ENCODE data around the gene PIK3R5.

Gene PIK3R5

DNA sequence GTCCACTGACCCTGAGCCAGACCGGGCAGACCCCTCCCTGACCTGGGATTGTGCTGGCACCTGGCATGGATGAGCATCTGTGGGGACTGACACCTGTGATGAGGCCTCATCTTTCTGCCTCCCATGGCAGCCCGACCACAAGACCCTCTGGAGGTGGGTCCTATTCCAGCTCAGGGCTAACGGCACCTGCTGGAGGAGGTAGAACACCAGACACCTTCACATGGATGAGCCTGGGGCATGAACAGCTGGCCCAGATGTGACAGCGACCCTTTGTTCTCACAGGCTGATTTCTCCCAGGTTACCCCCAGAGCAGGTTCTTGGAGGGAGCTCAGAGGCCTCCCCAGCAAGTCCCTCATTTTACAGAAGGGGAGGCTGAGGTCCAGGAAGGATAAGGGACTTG, 51.6 kb downstream of the PIK3R5 start:
- H3K36me3 ChIP-seq (ENCODE audit: control insufficient read depth, insufficient read depth, low read length) = no peaks in the 10 kb centered on the region

DNA sequence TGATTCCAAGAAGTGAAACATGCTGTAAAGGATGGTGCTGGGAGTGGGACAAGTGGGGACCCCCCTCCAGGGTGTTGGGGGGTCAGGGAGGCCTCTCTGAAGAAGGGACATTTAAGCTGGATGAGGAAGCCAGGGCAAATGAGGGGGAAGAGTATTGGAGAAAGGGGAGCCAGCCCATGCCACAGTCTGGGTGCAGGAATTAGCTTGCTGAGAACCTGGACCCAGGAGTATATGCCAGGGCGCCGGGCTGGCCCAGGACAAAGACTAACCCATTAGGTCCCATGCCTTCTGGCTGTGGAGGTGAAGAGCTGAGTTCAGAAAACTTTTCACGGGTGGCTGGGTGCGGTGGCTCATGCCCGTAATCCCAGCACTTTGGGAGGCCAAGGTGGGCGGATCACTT, 52.4 kb downstream of the PIK3R5 start:
- Histone ChIP-seq H3K36me3 (ENCODE audit: control insufficient read depth, insufficient read depth, low read length) (no peaks in the 10 kb centered on the region), H3K9me3 (ENCODE audit: control insufficient read depth, insufficient read depth, low read length) (no peaks in the 10 kb centered on the region), H3K4me1 (ENCODE audit: control insufficient read depth, insufficient read depth, low read length) (no peaks in the 10 kb centered on the region; the same call in 1 of the 2 replicates), H3K27me3 (ENCODE audit: control insufficient read depth, insufficient read depth, low read length) (no peaks in the 10 kb centered on the region), H3K27ac (ENCODE audit: low read length) (no peak overlapping the region), H3K4me3 (ENCODE audit: low read length) (no peak overlapping the region)
- no peak for DNase-seq (ENCODE audit: low read depth, low spot score)
- no CpG with 5 or more reads among the region's 6 CpGs for WGBS (ENCODE audit: insufficient coverage, insufficient read length)

More for the DNA sequence above, 51.6 kb downstream of the PIK3R5 start:
- WGBS (ENCODE audit: insufficient coverage, insufficient read length) = no CpG with 5 or more reads among the region's 4 CpGs
- Histone ChIP-seq H3K27me3 (ENCODE audit: control insufficient read depth, insufficient read depth, low read length) (no peaks in the 10 kb centered on the region), H3K4me3 (ENCODE audit: low read length) (no peak overlapping the region), H3K27ac (ENCODE audit: low read length) (no peak overlapping the region), H3K9me3 (ENCODE audit: control insufficient read depth, insufficient read depth, low read length) (no peaks in the 10 kb centered on the region), H3K4me1 (ENCODE audit: control insufficient read depth, insufficient read depth, low read length) (no peaks in the 10 kb centered on the region; the same call in 1 of the 2 replicates)
- DNase-seq (ENCODE audit: low read depth, low spot score) = no peak

DNA sequence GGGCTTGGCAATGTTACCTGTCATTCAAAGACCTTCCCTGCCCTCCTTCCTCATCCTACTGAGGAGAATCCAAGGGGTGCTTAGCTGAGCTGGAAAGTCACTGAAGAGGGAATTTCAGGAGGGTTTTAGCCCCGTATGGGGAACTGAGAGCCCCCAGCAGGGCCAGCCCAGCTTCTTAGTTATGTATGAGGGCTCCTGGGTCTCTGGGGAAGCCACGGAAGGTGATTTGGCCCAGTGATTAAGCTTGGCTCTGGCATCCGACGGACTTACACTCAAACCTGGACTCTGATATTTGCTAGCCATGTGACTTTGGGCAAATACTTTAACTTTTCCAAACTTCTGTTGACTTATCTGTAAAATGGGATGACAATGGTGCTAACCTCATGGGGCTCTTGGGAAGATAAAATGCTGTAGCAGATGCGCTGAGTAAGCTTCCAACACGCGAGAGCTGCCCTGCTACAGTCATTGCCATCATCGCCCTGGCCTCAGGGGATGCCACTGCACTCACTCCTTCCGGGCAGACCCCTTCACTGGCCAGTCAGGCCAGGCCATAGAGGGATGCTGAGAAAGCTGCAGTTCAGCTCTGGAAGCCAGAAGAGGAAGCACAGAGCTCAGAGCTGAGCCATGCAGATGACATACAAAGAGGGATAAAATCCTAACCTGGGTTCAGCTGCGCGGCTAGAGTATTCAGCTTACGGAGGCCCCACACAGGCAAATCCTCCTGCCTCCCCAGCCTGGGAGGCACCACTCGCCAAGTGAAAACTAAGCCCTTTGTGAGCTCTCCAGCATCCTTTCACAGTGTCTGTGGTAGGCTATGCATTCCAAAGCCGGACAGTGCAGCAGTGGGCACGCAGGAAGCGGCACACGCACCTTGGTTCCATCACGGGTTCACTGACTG, 53.2 kb downstream of the PIK3R5 start:
- Histone ChIP-seq H3K27ac (ENCODE audit: low read length) (no peak overlapping the region), H3K27me3 (ENCODE audit: control insufficient read depth, insufficient read depth, low read length) (no peaks in the 10 kb centered on the region), H3K4me3 (ENCODE audit: low read length) (no peak overlapping the region), H3K36me3 (ENCODE audit: control insufficient read depth, insufficient read depth, low read length) (no peaks in the 10 kb centered on the region), H3K9me3 (ENCODE audit: control insufficient read depth, insufficient read depth, low read length) (no peaks in the 10 kb centered on the region), H3K4me1 (ENCODE audit: control insufficient read depth, insufficient read depth, low read length) (no peaks in the 10 kb centered on the region; the same call in 1 of the 2 replicates)
- DNase-seq (ENCODE audit: low read depth, low spot score) = no peak
- whole genome bisulfite sequencing (ENCODE audit: insufficient coverage, insufficient read length) = no CpG with 5 or more reads among the region's 18 CpGs

DNA sequence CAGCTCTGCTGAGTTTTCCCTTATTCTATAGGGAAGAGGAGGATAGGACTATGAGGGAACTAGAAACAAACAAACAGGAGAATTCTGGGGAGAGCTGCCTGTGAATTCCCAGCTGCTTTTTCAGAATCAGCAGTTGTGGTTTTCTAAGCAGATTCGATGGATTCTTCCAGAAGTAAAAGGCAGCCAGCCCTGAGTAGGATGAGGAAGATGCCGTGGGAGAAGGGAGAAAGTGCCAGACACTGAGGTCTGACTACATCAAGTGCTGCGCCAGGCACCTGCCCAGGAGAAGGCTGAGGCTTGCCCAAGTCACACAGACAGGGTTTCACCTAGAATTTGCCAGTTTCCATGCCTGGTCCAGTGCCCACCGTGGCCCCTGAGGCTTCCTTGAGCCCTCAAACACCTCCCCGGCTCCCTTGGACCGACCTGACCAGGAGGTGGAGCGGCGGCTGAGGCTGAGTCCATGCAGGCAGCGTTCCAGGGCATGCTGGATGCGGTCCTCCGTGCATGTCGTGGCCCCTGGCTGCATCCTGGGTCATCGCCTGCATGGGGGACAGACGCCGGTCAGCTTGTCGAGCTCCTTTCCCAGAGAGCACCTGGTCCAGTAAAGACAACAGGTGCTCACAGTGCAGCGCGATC, 54.4 kb downstream of the PIK3R5 start:
- Histone ChIP-seq H3K4me1 (ENCODE audit: control insufficient read depth, insufficient read depth, low read length) (no peaks in the 10 kb centered on the region; the same call in 1 of the 2 replicates), H3K27me3 (ENCODE audit: control insufficient read depth, insufficient read depth, low read length) (no peaks in the 10 kb centered on the region), H3K4me3 (ENCODE audit: low read length) (no peak overlapping the region), H3K36me3 (ENCODE audit: control insufficient read depth, insufficient read depth, low read length) (no peaks in the 10 kb centered on the region), H3K27ac (ENCODE audit: low read length) (no peak overlapping the region), H3K9me3 (ENCODE audit: control insufficient read depth, insufficient read depth, low read length) (no peaks in the 10 kb centered on the region)
- DNase-seq (ENCODE audit: low read depth, low spot score) = no peak
- no CpG with 5 or more reads among the region's 18 CpGs for WGBS (ENCODE audit: insufficient coverage, insufficient read length)

DNA sequence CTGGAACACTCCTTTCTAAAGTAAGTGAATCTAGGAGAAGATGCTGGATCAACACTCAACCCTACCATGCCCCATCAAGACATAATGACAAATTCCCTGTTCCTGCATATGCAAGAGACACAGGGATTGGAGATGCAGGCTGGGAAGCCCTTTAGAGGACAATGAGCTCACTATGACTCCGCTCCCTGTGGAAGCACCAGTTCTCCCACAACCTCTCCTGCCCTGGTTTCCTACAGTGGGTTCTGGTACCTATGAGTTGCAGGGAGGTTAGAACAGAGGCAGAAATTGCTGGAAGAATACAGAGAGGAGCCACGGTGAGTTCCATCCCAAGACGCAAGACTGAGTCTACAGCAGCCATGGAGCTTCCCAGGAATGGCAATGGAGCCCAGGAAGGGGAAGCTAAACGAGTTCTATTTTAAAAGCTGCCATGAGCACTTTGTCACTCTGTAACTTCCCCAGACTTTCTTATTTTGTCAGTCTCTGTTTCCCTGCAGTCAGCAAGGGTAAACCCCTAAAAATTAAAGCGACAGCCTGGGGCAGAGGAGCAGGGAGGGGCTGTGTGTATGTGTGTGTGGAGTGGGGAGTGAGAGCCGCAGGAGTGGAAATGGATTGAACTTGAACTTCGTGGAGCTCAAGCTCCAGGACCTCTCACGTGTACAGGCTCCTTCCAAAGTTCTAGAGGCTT, 55.8 kb downstream of the PIK3R5 start:
- H3K9me3 ChIP-seq (ENCODE audit: control insufficient read depth, insufficient read depth, low read length) = no peaks in the 10 kb centered on the region
- H3K36me3 ChIP-seq (ENCODE audit: control insufficient read depth, insufficient read depth, low read length) = no peaks in the 10 kb centered on the region
- no peak for DNase-seq (ENCODE audit: low read depth, low spot score)
- H3K27ac ChIP-seq (ENCODE audit: low read length) = no peak overlapping the region
- no CpG with 5 or more reads among the region's 8 CpGs for WGBS (ENCODE audit: insufficient coverage, insufficient read length)
- H3K4me1 ChIP-seq (ENCODE audit: control insufficient read depth, insufficient read depth, low read length) = no peaks in the 10 kb centered on the region
- no peak overlapping the region for H3K4me3 ChIP-seq (ENCODE audit: low read length)
- no peaks in the 10 kb centered on the region for H3K27me3 ChIP-seq (ENCODE audit: control insufficient read depth, insufficient read depth, low read length)

DNA sequence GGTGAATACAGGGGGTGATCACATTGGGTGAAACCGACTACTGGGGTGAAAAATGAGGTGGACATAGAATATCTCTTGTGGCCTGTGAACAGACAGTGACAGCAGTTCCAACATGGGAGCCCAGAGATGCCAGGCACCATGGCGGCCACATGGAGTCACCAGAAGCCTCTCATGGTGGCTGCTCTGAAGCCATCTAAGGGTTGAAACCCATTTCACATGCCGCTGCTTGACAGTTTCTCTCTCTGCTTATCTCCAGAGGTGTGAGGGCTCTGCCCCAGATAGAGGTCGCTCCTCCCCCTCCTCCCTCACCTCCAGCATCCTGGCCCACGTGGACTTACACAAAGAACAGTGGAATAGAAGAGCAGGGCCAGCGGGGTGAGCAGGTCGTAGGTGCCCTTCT, 60.2 kb downstream of the PIK3R5 start:
- no peaks in the 10 kb centered on the region for H3K36me3 ChIP-seq (ENCODE audit: control insufficient read depth, insufficient read depth, low read length)
- no peak overlapping the region for H3K27ac ChIP-seq (ENCODE audit: low read length)
- H3K27me3 ChIP-seq (ENCODE audit: control insufficient read depth, insufficient read depth, low read length) = no peaks in the 10 kb centered on the region
- peaks cover 4% of the 10 kb centered on the region for H3K4me1 ChIP-seq (ENCODE audit: control insufficient read depth, insufficient read depth, low read length)
- no peak for DNase-seq (ENCODE audit: low read depth, low spot score)
- H3K4me3 ChIP-seq (ENCODE audit: low read length) = no peak overlapping the region
- WGBS (ENCODE audit: insufficient coverage, insufficient read length) = no CpG with 5 or more reads among the region's 7 CpGs
- H3K9me3 ChIP-seq (ENCODE audit: control insufficient read depth, insufficient read depth, low read length) = no peaks in the 10 kb centered on the region

DNA sequence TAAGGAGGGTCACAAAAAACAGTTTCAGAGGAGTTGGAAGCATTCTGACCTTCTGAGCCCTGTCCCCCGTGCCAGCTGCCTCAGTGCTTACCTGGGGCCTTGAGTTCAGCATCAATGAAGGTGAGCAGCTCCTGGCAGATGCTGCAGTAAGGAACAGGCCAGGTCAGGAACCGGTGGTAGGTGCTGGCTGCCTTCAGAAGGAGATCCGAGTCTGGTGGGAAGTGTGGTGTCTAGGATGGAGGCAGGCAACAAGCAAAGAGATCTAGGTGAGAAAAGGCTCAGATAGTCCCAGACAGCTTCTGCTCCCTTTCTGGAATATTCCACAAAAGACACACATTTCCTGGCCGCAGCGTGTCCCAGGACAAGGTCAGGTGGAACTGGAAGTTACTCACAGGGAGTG, 60.8 kb downstream of the PIK3R5 start:
- no peak for DNase-seq (ENCODE audit: low read depth, low spot score)

DNA sequence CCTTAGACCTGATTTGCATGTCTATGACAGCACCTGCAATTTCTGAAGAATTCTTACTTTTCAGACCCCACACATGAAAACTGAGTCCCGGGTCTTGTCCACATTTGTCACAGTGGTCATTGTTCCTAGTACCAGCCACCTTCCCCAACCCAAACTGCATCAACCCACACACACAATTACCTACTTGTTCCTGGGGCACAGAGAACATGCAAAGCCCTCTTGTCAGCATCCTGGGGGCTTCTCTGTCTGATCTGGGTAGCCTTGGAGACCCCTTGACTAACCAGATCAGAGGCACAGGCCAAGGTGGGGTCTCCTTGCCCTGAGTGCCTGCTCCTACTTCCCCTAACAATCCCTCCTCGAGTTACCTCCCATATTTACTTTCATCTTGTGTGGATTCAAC, 61.3 kb downstream of the PIK3R5 start:
- no CpG with 5 or more reads among the region's 2 CpGs for WGBS (ENCODE audit: insufficient coverage, insufficient read length)
- H3K27me3 ChIP-seq (ENCODE audit: control insufficient read depth, insufficient read depth, low read length) = no peaks in the 10 kb centered on the region
- H3K4me3 ChIP-seq (ENCODE audit: low read length) = no peak overlapping the region
- no peaks in the 10 kb centered on the region for H3K36me3 ChIP-seq (ENCODE audit: control insufficient read depth, insufficient read depth, low read length)
- no peak overlapping the region for H3K27ac ChIP-seq (ENCODE audit: low read length)
- peaks cover 5% of the 10 kb centered on the region for H3K4me1 ChIP-seq (ENCODE audit: control insufficient read depth, insufficient read depth, low read length)
- DNase-seq (ENCODE audit: low read depth, low spot score) = no peak
- H3K9me3 ChIP-seq (ENCODE audit: control insufficient read depth, insufficient read depth, low read length) = no peaks in the 10 kb centered on the region

More for the DNA sequence above, 60.8 kb downstream of the PIK3R5 start:
- Histone ChIP-seq H3K4me1 (ENCODE audit: control insufficient read depth, insufficient read depth, low read length) (peaks cover 5% of the 10 kb centered on the region), H3K27me3 (ENCODE audit: control insufficient read depth, insufficient read depth, low read length) (no peaks in the 10 kb centered on the region), H3K4me3 (ENCODE audit: low read length) (no peak overlapping the region), H3K9me3 (ENCODE audit: control insufficient read depth, insufficient read depth, low read length) (no peaks in the 10 kb centered on the region), H3K27ac (ENCODE audit: low read length) (no peak overlapping the region), H3K36me3 (ENCODE audit: control insufficient read depth, insufficient read depth, low read length) (no peaks in the 10 kb centered on the region)
- WGBS (ENCODE audit: insufficient coverage, insufficient read length) = no CpG with 5 or more reads among the region's 5 CpGs

DNA sequence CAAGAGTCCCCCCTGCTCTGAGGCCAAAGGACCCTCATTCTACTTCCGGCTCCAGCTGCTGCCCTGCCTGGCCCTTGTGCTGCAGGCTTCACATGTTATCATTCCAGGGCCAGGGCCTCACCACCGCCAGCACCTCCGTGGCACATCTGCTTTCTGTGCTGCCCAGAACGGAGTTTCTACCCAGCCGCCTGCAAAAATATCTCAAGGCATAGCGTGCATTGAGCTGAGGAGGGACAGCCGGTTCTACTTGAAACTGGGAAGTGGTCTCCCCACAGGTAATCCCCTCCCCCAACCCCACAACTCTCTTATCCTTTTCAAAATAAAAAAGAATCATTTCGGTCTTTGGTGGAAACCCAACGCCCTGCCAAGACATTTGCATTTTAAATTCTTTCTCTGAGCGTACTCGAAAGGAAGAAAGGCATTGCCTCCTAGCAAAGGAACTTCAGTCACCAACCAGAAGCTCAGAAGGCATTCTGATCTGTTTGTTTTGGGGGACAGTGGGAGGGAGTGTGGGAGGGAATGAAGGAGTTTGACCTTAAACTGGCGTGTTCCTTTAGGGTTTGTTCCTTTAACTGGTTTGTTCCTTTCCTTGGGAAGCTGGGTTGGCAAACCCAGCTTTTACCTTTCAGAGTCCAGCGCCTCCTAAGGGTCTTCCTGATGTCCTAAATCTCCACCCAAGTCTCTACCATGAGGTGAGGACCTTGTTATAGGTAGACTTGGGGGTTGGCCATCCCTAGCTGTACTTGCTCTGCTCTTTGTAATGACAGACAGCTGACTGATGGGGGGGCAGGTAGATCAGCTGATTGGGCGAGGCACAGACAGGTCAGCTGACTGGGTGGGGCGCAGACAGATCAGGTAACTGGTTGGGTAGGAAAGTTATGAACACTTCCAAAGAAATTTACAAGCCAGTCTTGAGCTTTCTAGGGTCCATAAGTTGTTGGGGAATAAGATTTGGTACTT, 64.6 kb downstream of the PIK3R5 start:
- Histone ChIP-seq H3K27ac (ENCODE audit: low read length) (no peak overlapping the region), H3K9me3 (ENCODE audit: control insufficient read depth, insufficient read depth, low read length) (no peaks in the 10 kb centered on the region), H3K27me3 (ENCODE audit: control insufficient read depth, insufficient read depth, low read length) (0 out of 2 replicates have a peak, but pooled peaks cover 2% of the 10 kb centered on the region), H3K36me3 (ENCODE audit: control insufficient read depth, insufficient read depth, low read length) (no peaks in the 10 kb centered on the region), H3K4me3 (ENCODE audit: low read length) (no peak overlapping the region), H3K4me1 (ENCODE audit: control insufficient read depth, insufficient read depth, low read length) (peaks cover 5% of the 10 kb centered on the region)
- DNase-seq (ENCODE audit: low read depth, low spot score) = no peak
- no CpG with 5 or more reads among the region's 15 CpGs for WGBS (ENCODE audit: insufficient coverage, insufficient read length)

All from iPS DF 6.9 (cell line).